Fibroblast of the conjunctiva (primary cell): ENCODE results near the gene DOCK11.
A peak's percentile ranks its signal among the peaks of the same experiment; 100 is the strongest.

Source experiments
- DNase-seq: peaks from one replicate; pipeline ENCODE4 v3.0.0-alpha.2; 2010; ENCODE audit warnings: low read depth

Gene DOCK11

DNA sequence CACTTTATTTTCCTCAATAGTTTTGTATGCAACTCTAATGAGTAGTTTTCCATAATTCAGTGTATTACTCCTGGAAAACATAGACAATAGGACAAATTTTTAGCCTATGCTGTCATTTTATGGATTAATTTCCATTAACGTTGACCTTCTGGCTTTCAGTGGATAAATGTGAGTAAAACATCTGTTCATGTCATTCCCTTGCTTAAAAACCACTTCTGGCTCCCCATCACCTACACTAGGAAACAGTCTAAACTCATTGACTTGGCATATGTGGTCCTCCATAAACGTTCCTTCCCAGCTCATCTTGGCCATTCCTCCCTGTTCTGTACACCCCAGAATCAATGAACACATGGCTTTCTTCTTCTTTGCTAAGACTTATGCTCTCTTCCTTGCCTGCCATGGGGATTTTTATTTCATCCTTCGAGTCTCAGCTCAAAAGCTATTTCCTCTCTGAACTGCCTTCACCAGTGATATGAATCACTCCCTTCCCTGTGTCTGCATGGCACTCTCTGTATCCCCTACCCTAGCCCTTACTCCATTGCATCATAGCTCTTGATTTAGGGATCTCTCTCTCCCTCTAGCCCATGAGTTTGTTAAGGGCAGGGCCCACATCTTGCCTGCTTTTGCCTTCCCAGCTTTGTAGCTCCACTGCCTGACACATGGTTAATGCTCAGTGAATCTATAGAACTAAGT lies 34.8 kb downstream of the DOCK11 start:
- DNase-seq: no peak

DNA sequence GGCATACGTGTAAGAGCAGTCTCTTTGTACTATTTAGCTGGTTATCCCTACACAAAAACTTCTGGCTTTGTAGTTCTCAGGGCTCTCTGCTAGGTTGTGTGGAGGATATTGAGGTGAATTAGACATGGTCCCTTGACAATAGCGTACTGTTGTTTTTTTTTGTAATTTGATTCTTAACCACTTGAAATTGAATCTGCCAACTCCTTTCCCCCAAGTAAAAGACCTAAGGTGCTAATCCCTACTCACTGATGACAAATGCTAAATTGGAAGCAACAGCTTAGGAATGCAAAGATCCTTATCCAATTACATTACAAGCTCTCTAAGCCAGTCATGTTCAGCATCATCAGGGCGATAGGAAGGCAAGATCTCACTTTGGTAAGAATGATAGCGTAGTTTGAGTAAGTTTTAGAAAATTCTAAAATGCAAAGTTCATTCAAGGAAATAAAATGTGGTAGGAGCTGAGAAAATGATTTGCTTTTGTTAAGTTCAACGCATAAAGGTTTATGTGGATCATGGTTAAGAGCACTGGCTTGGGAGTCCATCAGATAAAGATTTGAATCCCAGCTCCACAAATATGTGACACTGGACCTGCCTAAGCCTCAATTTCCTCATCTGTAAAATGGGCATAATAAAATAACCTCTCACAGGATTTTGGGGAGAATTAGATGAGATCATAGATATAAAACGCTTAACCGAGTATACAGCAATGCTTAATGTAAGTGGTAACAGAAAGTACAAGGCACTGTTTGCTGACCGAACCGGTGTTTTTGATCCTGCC lies 39.3 kb downstream of the DOCK11 start:
- no peak for DNase-seq

DNA sequence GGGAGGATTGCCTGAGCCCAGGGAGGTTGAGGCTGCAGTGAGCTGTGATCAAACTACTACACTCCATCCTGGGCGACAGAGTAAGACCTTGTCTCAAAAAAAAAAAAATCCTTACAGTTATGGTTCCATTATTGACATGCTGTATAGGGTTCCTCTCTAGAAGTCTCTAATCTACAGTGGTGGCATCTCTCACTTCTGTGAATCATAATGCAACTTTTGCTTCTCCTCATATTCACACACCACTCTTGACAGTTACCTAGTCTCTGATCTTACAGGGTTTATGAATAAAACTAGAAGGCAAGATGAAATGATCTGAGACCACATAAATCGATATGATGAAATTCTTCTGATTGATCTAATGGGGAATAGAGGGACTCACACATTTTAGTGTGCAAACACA lies 40.6 kb downstream of the DOCK11 start:
- DNase-seq: no peak

DNA sequence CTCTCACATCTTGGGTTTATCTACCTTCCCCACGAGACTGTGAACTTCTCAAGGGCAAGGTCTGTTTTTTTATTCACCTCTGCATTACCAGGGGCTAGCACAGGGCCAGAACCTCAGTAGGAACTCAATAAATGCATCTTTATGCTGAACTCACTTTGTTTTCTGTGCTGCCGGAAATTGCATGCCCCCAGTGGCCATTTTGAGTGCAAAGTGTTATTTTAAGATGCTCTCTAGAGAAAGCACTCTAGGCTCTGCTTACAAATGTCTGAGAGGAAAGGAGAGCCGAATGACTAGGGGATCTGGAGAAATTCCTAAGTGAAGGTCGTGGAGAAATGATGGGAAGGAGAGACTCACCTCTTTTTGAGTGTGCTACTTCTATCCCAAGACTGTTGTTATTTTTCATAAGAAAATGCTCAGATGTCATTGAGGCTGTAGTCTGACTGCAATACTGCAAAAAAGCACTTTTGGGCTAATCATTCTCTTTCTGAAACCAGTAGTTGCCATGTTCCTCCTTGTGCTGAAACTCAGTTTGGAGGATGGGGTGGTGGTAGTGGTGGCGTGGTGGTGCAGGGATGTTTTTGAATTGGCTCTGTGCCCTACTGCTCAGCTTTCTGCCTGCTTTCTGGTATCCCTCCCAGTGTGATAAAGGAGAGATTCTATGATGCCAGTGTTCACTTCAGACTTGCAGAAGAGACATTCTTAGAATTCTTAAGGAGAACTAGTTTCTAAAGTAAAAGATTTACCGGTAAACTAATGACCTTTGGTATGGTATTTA lies 41.3 kb downstream of the DOCK11 start:
- no peak for DNase-seq

DNA sequence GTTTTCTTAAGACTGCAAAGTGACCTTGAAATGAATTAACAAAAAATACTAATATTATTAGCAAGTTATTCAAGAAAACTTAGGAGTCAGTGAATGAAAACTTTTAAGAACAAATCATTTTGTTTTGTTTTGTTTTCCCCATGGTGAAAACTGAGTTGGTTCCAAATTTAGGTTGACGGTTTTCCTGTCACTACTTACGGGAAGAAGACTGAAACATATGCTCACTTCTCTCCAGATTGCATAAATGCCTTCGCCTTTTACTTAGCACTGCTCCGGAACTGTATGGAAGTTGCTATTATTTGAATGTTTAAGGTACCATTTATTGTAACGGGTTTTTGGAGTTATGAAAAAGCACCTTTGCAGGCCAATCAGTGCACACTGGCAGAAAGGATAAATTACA lies 42.8 kb downstream of the DOCK11 start:
- no peak for DNase-seq

DNA sequence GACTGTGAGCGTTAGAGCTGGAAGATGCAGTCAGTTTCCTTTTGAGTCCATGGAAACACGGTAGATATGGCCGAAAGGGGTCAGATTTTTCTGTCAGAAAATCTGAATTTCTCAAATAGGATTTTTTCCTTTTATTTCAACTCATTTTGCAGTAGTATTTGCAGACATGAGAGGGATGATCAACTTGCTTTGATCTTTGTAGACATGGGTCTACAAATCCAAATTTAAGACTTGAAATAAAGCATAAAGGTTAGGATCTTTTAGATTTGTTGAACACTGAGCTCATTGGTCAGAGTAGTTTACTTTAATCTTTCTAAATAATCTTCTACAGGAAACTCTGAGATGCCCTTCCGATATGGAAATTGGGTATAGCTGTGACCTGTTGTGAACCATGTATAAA lies 44.7 kb downstream of the DOCK11 start:
- DNase-seq: no peak

DNA sequence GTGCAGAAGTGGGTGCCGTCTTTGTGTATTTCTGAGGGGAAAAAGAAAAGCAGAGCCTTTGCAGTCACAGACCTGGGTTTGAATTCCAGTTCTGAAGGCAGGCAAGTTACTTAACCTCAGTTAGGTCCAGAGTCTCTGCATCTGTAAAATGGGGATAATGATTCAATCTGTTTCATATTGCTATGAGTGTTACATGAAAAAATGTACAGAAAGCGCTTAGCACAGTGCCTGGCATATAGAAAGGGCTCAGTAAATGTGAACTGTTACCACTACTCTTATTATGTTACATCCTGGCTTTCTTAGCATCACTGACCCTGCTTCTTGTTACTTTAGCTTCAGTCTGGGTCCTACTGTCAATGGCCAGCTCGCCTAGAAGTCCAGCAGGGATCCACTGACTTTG lies 45.9 kb downstream of the DOCK11 start:
- DNase-seq: no peak

DNA sequence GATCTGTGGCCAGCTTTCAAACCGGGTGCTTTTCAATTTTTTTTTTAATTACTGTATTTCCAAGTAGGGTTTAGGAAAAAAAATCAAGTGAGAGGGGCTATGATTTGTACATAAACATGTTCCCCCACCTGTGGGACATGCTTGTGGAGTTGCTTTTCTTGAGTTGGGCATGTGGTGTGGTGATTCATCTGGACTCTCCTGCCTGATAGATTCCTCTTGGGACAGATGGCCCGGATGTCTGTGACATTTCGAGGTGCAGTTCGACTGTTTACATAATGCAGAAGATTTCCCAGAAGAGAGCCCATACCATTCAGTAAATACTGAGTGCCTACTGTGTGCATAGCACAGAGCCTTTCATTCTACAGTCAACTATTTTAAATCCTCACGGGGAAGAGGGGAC lies 49.9 kb downstream of the DOCK11 start:
- DNase-seq: no peak

DNA sequence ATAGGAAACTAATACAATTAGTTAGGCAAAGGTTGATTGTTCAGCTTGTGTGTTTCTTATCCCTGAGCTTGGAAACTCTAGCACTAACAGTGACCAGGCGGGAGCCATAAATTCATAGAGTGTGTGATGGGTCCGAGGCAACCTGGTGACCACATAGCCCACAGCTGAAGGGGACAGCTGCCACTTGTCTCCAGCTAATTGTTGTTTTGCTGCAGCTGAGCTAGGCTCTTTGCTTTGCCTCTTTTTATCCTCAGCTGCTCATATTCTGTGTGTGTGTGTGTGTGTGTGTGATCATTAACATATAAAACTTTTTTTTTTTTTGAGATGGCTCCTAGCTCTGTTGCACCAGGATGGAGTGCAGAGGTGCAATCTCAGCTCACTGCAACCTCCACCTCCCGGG lies 53.2 kb downstream of the DOCK11 start:
- no peak for DNase-seq

DNA sequence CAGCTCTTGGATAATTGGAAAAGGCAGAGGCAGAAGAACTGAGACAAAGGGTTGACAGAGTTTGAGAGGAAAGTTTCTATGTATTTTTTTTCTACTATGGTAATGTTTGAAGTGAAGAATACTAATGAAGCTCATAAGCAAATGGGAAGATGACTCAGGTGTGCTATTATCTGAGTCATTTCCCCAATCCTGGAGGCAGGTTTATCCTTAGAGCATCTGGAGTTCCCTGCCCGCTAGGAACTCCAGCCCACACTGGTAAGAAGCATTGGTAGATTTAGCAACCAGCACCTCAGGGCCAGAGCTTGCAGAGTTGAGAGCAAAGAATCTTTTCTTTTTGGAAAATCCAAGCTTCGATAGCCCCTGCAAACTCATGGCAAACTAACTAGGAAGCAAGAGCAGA lies 55.2 kb downstream of the DOCK11 start:
- no peak for DNase-seq

DNA sequence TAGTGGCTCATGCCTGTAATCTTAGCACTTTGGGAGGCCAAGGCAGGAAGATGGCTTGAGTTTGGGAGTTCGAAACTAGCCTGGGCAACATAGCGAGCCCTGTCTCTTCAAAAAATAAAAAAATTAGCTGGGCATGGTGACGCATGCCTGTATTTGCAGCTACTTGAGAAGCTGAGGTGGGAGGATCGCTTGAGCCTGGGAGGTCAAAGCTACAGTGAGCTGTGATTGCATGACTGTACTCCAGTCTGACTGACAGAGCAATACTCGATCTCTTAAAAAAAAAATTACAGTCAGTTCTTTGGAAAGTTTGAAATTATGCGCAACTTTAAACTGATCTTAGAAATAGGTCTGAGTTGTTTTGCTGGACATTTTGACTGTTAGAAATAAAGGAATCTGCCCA lies 55.8 kb downstream of the DOCK11 start:
- no peak for DNase-seq

DNA sequence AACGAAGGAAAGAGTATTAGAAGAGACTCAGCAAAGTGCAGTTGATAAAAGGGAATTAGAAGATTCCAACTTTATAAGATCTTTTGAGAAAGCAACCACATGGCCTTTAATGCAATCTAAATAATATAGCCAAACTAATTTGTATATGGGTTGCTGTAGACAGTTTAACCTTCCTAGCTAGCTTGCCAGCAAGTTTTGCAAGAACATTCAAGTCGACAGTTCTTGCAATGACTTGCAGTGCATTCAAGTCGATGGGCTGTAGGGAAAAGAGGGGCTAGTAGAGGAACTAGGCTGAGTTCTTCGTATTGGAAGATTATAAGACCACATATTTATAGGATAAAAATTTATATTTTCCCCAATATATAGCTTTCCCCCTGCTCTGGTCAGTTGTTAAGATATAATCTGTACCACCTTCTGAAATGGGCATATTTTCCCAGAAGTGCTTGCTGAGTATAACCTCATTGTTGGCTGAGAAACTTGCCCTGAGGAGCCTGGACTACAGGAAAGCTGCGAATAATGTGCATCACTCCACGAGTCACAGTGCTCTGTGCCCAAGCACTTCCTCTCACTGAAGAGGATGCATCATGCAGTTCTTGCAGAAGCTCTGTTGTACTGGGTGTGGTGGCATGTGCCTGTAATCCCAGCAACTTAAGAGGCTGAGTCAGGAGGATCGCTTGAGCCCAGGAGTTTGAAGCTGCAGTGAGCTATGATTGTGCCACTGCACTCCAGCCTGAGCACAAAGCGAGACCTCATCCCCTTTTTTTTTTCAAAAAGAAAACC lies 56.7 kb downstream of the DOCK11 start:
- peak; percentile 64 for DNase-seq

DNA sequence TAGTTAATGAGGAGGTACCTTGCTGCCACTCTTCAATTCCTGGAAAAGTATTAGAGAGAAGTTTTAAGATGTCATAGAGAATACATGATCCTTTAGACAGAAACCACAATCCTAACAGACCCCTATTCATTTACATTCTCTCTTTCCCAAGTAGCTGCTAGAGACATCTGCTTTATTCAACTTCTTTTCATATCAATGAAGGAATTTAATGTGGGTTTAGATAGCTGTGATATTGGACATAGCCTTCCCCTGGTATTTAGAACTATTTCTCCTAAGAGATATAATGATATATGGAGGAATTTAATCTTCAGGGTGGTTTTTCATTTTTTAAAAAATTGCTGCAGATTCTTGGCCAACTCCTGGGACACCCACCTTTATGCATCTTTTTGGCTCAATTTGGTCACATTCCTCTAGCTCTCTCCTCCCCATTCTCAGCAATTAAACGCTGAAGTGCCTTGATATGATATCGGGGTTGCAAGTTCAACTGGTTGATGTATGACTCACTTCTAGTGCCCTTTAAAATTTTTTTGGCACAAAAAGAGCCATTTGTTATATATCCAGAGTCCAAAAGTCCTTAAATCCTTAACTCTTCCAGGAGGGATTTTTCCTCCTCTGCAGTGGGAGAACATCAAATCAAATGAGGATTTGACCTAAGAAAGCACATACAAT lies 57.6 kb downstream of the DOCK11 start:
- DNase-seq: no peak

DNA sequence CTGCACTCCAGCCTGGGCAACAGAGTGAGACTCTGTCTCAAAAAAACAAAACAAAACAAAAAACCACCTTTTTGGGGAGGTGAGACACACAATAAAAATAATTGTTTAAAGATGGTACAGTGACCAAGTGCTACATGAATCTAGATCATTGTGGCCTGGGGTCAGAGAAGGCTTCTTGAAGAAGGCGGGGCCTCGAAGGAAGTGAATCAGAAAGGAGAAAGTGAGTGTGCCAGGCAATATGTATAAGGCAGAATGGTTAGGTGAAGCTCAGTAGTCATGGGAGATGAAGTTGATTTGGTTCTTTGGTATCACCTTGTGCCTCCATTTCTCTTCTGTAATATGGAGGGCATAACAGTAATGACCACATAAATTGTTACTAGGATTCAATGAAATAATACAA lies 58.9 kb downstream of the DOCK11 start:
- DNase-seq: no peak

DNA sequence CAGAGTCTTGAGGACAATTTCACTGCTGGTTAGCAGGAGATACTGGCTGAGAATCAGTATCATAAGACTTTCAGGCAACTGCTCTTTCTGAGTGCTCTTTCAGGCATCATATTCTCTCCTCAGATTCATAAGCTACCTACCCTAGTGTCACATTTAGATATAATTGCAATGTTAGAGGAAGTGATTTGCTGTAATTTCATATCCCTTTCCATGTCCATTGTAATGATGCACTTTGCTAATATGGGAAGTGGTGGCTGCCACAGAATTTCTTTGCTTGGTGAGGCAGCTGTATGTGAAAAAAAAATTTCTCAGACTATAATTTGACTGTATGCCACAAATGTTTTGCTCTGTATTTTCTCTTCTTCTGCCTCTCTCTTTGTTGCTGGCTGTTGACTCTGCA lies 63.3 kb downstream of the DOCK11 start:
- DNase-seq: no peak

DNA sequence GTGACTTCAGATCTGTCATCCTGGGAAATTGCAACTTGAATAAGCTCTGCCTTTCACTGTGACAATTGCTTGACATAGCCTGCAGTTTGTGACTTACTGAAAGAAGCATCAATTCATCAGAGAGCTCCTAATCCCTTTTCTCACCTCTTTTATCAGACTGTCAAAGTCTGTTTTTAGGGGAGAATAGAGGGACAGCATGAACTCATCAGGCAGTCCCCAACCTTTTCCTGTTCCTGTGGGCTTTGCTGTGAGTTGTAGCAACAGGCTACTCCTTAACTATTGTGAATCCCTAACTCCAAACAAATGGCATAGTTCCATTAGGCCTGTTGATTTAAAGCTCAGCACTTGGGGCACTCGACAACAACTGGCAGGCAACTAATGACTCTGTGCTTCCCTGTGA lies 64.9 kb downstream of the DOCK11 start:
- DNase-seq: no peak

DNA sequence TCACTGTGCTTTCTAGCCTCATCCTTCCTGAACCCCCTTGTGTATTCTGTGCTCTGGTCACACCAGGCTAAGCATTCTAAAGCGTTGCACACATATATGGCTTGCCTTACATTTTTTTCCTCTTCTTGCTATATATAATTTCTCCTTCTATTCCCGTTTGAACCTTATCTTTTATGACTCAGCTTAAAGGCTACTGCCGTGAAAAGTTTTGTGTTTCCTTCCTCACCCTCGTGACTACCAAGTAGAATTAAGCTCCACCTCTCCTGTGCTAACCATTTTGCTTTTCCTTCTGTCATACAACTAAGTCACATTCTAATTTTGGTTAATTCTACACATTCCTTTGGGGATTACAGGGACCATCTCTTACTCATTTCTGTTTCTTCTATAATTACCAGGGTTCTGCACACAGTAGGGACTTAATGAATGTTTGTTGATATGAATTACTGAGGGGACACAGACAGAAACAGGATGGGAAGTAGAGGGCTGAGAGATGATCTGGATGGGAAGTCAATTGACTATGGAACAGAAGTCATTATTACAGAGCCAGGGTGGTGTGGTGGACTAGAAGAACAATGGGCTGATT lies 67.1 kb downstream of the DOCK11 start:
- no peak for DNase-seq

DNA sequence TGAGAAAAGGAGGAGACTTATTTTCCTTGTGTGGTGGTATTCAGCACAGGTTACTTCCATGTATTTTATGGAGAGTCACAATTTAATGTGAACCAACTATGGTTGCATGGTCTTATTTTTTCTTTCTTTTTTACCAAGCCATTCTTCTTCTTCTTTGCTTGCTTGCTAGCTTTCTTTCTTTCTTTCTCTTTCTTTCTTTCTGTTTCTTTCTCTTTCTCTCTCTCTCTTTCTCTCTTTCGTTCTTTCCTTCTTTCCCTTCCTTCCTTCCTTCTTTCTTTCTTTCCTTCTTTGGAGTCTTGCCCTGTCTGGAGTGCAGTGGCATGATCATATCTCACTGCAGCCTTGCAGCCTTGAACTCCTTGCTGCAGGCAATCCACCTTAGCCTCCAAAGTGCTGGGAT lies 68.9 kb downstream of the DOCK11 start:
- no peak for DNase-seq

DNA sequence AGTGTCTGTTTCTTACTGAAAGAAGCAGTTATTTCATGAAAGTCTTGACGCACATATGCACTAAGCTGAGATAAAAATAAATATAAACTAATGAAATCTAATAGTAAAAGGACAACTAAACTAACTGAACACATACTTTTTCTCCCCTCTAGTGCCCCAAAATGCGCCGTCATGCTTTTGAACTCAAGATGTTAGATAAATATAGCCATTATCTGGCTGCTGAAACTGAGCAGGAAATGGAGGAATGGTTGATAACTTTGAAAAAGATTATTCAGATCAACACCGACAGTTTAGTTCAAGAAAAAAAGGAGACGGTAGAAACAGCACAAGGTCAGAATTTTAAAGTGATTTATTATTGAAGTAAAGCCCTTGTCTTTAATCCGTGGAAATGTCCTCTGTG lies 70.2 kb downstream of the DOCK11 start:
- DNase-seq: no peak

DNA sequence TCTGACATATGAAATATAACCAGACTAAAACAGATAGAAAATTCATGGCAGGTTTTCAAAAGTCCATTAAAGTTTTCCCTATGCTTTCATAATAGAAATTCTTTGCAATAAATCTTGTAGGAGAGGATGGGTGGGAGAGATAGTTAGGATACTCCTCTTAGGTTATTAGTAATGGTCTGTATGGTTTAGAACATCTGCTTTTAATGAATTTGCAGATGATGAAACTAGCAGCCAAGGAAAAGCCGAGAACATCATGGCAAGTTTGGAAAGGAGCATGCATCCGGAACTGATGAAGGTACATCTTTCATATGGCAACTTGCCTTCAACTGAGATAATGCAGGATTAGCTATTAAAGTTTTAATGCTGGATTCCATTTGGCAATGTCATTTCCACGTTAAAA lies 70.7 kb downstream of the DOCK11 start:
- peak; percentile 69 for DNase-seq

DNA sequence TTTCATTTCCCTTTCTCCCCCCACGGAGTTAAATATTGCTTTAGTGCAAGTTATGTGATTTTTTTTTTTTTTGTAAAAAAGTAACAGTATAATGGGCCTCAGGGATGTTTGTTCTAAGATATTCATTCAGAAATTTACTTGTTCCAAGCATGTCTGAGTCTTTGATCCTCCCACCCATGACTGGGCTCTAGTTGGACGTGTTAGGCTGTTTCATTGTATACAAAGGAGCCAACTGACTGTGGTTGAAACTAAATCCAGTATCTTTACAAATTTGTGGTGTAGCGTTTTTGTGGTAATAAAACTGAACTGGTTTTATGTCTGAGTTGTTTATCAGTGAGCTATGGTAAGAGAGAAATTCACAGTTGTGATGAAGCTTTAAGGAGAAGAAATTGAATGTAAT lies 74.1 kb downstream of the DOCK11 start:
- no peak for DNase-seq
